CD4-positive, alpha-beta T cell (primary cell): ENCODE results near the gene FHOD3. TPM values are rescaled to one million over a fixed set of nuclear protein-coding genes. Genes with fewer than 3 reads are reported as not detected.

Source experiments
- ATAC-seq: fragments of 200-7000 bp; cut with Tn5 transposase; one replicate; pipeline ENCODE4 v1.10.0; 2022; ENCODE audit warnings: mild to moderate bottlenecking; ENCODE audit not compliant: poor library complexity
- CTCF ChIA-PET: fragments of 350-600 bp; sonication (Branson Sonifier 250); formaldehyde crosslinking; loops from one replicate; lab custom pipeline; 2021; ENCODE audit warnings: antibody characterized with exemption, inconsistent platforms; lab: Charles Lee
- POLR2A ChIA-PET: fragments of 350-600 bp; sonication (Branson Sonifier 250); formaldehyde crosslinking; loops from one replicate; lab custom pipeline; 2021; ENCODE audit warnings: antibody characterized with exemption, inconsistent platforms; lab: Charles Lee
- DNase-seq, 14 experiments: peaks; one replicate each; pipeline ENCODE4 v3.0.0-alpha.2; 2013 to 2020; ENCODE audit warnings: mixed read lengths in 2 of 14
- H3K27ac ChIP-seq, 2 donors: one replicate each; pipeline versions ENCODE4 v1.5.1 to v1.7.0; 2013; ENCODE audit warnings: low read length in 2 of 2, low read depth in 1 of 2, mild to moderate bottlenecking in 1 of 2
- H3K27me3 ChIP-seq, 2 experiments: 1 replicate in 1 of 2; 2 replicates in 1 of 2; pipeline versions ENCODE4 v1.6.1 to v1.7.0; 2013; ENCODE audit warnings: low read length in 2 of 2, control low read depth in 1 of 2, mild to moderate bottlenecking in 1 of 2, moderate library complexity in 1 of 2; ENCODE audit not compliant: insufficient read depth in 2 of 2, control insufficient read depth in 1 of 2
- H3K36me3 ChIP-seq: one replicate; pipeline ENCODE4 v1.6.1; 2013; ENCODE audit warnings: low read length, control low read depth; ENCODE audit not compliant: insufficient read depth
- H3K4me1 ChIP-seq: one replicate; pipeline ENCODE4 v1.6.1; 2013; ENCODE audit warnings: low read length, control low read depth; ENCODE audit not compliant: insufficient read depth
- H3K4me3 ChIP-seq: one replicate; pipeline ENCODE4 v1.5.1; 2013; ENCODE audit warnings: mild to moderate bottlenecking, low read length, moderate library complexity
- H3K9me3 ChIP-seq, 2 experiments: 1 replicate in 1 of 2; 2 replicates in 1 of 2; pipeline versions ENCODE4 v1.6.1 to v1.7.0; 2013; ENCODE audit warnings: low read length in 2 of 2, mild to moderate bottlenecking in 2 of 2, control low read depth in 1 of 2, moderate library complexity in 1 of 2; ENCODE audit not compliant: control insufficient read depth in 1 of 2, insufficient read depth in 1 of 2
- H3K27ac Mint-ChIP-seq: one replicate; pipeline ENCODE4 v1.8.0; 2020; ENCODE audit warnings: mixed read lengths
- H3K27me3 Mint-ChIP-seq: one replicate; pipeline ENCODE4 v1.8.0; 2021; ENCODE audit warnings: mixed read lengths
- H3K36me3 Mint-ChIP-seq: one replicate; pipeline ENCODE4 v1.8.0; 2021; ENCODE audit warnings: low read depth, mixed read lengths
- H3K4me1 Mint-ChIP-seq: one replicate; pipeline ENCODE4 v1.8.0; 2021; ENCODE audit warnings: low read depth, mixed read lengths
- H3K4me3 Mint-ChIP-seq: one replicate; pipeline ENCODE4 v1.8.0; 2020; ENCODE audit warnings: mild to moderate bottlenecking, mixed read lengths
- H3K9me3 Mint-ChIP-seq: one replicate; pipeline ENCODE4 v1.8.0; 2020; ENCODE audit warnings: mixed read lengths
- CTCF ChIP-seq: fragments of 200-600 bp; IDR thresholded peaks from one replicate; pipeline ENCODE4 v1.8.0; 2022; ENCODE audit warnings: antibody characterized with exemption, mild to moderate bottlenecking
- intact Hi-C, 2 experiments: fragments of 100-400 bp; cut with DNase I in 1 of 2; cut with micrococcal nuclease in 1 of 2; formaldehyde crosslinking; loops; one replicate each; pipeline versions ENCODE4 v1.15.1 to v1.9.0; 2023 to 2025; cut with DNase I, micrococcal nuclease
- total RNA-seq, 174 experiments: library from RNA in 2 of 174; stranded (reverse) in 2 of 174; gene quantifications; one replicate each; pipeline ENCODE4 v1.2.3 and lab custom pipeline; 2021 to 2026

Gene FHOD3
- total RNA-seq, 2 experiments from 2014 or later, result not detected

- Histone ChIP-seq H3K4me3 (no peak overlapping the region), H3K4me1 (no peaks in the 10 kb centered on the region), H3K27ac (no peak overlapping the region), H3K27me3 (no peaks in the 10 kb centered on the region), H3K36me3 (no peaks in the 10 kb centered on the region), H3K9me3 (no peaks in the 10 kb centered on the region)
- TF ChIP-seq CTCF, result no peak
- no peak overlapping the region for H3K4me3 Mint-ChIP-seq
- H3K27me3 Mint-ChIP-seq, result peaks cover 39% of the 10 kb centered on the region
- H3K4me1 Mint-ChIP-seq, result no peaks in the 10 kb centered on the region
- ChIA-PET POLR2A (no interaction called here), CTCF (interaction anchor here (0.6 kb wide), 1 partner anchor 140 kb away, joined by 3 read pairs; no protein-coding TSS in a partner anchor)
- H3K9me3 Mint-ChIP-seq, result no peaks in the 10 kb centered on the region
- intact Hi-C loops, result no loop called here
- no peaks in the 10 kb centered on the region for H3K36me3 Mint-ChIP-seq
- DNase-seq (no peak), ATAC-seq (no peak)
- no peak overlapping the region for H3K27ac Mint-ChIP-seq
Measured at GRCh38 chr18:36650906-36651305, 353.4 kb downstream of the FHOD3 start.

- DNase-seq (no peak), ATAC-seq (no peak)
- Histone ChIP-seq H3K27me3 (no peaks in the 10 kb centered on the region), H3K9me3 (no peaks in the 10 kb centered on the region), H3K27ac (no peak overlapping the region), H3K4me3 (no peak overlapping the region), H3K36me3 (no peaks in the 10 kb centered on the region), H3K4me1 (no peaks in the 10 kb centered on the region)
- intact Hi-C loops, result no loop called here
- Mint-ChIP-seq H3K4me1 (no peaks in the 10 kb centered on the region), H3K27me3 (peaks cover 37% of the 10 kb centered on the region), H3K9me3 (no peaks in the 10 kb centered on the region), H3K4me3 (no peak overlapping the region), H3K27ac (no peak overlapping the region), H3K36me3 (no peaks in the 10 kb centered on the region)
- ChIA-PET CTCF (no interaction called here), POLR2A (no interaction called here)
- no peak for TF ChIP-seq CTCF
Measured at GRCh38 chr18:36652503-36652902, 355.0 kb downstream of the FHOD3 start.

- Histone ChIP-seq H3K27me3 (no peaks in the 10 kb centered on the region), H3K9me3 (no peaks in the 10 kb centered on the region), H3K27ac (no peak overlapping the region), H3K4me3 (no peak overlapping the region), H3K36me3 (no peaks in the 10 kb centered on the region), H3K4me1 (no peaks in the 10 kb centered on the region)
- no peak overlapping the region for H3K27ac Mint-ChIP-seq
- ChIA-PET POLR2A (no interaction called here), CTCF (no interaction called here)
- DNase-seq, result no peak
- H3K4me3 Mint-ChIP-seq, result no peak overlapping the region
- peaks cover 33% of the 10 kb centered on the region for H3K27me3 Mint-ChIP-seq
- intact Hi-C loops, result no loop called here
- H3K4me1 Mint-ChIP-seq, result no peaks in the 10 kb centered on the region
- TF ChIP-seq CTCF, result no peak
- no peaks in the 10 kb centered on the region for H3K36me3 Mint-ChIP-seq
- H3K9me3 Mint-ChIP-seq, result no peaks in the 10 kb centered on the region
- no peak for ATAC-seq
Measured at GRCh38 chr18:36653141-36653869, 355.8 kb downstream of the FHOD3 start.
